Erythroblast (primary cell): ENCODE data around the gene CORO2B.

Source experiments
- DNase-seq, 2 experiments: peaks; one replicate each; lab custom pipeline; 2025; lab: John Stamatoyannopoulos, UW
- GATA1 ChIP-seq: IDR thresholded peaks from 2 replicates; pipeline ENCODE4 v1.6.1; 2011; ENCODE audit warnings: low read depth, mild to moderate bottlenecking, control low read depth, low read length, moderate library complexity
- POLR2A ChIP-seq: IDR thresholded peaks from 2 replicates; pipeline ENCODE4 v1.6.1; 2011; ENCODE audit warnings: mild to moderate bottlenecking, low read length

The CORO2B gene

DNA sequence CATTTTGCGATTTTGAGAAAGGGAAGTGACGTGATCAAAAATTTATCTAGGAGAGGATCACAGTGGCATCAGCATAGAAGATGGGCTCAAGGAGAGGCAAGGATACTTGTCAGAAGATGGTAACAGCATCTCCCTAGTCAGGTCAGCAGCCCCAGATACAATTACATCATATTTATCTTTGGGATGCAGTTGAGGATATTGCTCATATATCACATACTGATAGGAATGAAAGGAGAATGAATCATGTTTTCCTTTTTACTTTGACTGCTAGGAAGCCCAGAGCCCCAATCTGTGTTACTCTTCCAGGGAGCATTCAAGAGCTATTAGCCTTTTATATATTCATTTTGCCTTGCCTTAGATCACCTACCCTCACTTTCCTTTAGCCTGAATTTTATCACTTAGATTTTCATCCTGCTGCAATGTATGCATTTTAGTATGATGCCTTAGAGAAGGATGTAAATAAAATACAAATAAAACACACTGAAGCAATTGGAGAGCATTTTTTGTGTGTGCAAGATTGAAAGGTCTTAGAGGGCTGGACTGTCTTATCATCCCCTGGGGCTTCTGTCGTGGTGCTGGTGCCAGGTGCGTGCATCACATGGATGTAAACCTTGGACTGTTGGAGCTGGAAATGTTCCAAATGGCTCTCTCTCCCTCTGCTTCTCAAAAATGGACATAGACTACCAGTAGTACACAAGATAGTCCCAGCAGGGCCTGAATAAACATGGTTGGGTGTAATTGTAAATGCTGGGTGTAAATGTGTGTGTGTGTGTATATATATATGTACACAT is 40.3 kb downstream of the CORO2B start:
- DNase-seq = no peak
- TF ChIP-seq POLR2A (no peak), GATA1 (no peak)

DNA sequence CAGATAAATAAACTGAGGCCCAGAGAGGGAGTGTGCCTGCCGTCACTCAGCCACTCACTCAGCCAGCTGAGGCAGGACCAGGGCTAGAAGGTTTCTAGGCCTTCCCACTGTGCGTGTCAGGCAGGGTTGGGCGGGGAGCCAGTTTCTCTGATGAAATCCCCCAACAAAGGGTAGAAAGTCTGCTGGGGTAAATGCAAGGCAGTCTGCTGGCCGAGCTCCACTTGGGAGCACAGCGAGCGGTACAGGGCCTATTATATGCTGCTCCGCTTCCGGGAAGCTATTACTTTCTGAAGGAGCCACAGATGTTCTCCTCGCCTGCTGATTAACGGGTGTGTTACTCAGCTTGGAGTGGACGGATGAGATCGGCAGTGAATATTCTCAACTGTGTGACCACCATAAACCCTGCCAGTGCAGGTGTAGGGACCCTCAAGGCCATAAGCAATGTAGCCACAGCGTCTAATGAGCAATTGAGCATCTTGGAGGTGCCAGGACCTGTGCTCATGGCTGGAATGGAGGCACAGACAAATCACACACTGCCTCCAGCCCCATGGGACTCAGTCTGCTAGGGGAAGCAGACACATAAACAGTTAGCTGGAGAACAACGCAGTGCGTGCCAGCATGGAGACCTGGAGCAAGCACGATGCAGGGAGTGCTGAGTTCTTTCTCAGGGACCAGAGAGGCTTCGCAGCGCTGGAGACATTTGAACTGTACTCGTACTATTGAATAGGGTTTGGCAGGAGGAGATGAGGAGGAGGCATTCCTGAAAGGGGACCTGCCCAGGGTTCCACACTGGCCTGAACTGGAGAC is 42.1 kb downstream of the CORO2B start:
- DNase-seq = no peak

DNA sequence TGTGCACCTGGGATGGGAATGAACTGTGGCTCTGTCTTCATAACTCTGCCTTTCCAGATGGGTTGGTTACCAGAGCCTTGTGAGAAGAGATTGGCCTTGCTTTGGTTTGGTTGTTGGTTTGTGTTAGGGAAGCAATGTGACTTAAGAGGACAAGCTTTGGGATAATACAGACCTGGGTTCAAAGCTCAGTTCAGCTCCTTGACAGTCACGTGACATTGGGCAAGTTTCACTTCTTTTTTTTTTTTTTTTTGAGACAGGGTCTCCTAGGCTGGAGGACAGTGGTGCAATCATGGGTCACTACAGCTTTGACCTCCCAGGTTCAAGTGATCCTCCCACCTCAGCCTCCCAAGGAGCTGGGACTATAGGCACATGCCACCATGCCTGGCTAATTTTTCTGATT is 42.7 kb downstream of the CORO2B start:
- no peak for DNase-seq
- TF ChIP-seq POLR2A (no peak), GATA1 (no peak)

More for the DNA sequence above, 42.1 kb downstream of the CORO2B start:
- TF ChIP-seq GATA1 (no peak), POLR2A (no peak)

DNA sequence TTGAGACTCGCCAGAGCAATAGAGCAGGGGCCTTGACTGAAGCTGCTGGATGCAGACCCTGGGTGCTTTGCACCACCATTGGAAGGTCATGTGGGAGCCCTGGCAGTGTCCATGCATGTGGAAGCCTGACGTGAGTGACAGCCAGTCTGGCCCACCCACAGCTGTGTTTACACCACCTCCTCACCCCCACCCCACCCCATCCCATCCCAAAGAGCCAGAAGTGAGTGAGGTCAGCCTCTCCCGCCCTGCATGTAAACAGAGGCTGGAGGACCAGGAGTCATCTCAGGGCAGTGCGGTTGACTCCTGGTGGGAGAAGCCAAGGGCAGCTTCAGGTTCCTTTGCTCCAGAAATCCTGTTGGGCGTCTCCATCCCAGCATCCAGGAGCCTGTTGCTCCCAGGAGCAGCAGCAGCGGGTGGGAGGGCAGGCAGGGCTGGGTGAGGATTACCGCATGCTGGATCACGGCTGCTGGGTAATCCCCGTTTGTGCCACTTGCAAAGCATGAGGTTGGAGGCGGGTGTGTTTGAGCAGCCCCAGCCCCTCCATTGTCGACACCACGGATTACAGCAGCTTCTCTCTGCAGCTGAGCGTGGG is 44.6 kb downstream of the CORO2B start:
- no peak for DNase-seq
- no peak for TF ChIP-seq GATA1
- no peak for TF ChIP-seq POLR2A

DNA sequence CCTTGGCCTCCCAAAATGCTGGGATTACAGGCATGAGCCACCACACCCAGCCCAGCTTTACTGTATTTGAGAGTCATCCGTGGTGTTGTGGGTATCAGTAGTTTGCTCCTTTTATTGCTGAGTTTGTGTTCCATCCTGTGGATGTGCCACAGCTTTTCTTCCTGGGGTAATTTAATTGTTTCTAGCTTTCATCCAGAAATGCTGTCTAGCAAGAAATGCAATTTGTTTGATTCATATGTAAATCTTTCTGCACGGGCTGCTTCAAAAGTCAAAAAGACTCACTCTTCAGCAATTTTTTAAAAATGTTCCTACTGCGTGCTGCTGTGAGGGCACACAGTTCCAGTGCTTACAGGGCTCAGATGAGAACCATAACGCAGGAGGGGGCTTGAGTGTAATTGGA is 47.1 kb downstream of the CORO2B start:
- no peak for DNase-seq
- no peak for TF ChIP-seq POLR2A
- no peak for TF ChIP-seq GATA1

DNA sequence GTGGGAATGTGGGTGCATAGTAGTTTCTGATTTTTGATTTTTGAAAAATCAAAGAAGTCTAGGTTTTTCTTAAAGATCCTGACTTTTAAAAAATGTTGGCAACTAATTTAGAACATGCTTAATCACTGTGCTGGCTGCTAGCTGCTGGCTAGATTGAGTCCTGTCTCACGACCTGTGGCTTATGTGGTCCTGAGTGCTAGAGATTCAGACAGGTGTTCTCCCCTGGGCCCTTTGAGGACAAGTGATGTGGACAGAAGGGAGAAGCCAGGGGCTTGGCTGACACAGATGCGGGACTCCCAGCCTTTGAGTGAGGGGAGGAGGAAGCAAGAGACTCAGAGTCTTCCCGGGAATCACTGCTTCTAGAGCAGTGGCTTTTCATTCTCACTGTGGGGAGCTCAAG is 47.5 kb downstream of the CORO2B start:
- no peak for TF ChIP-seq POLR2A
- TF ChIP-seq GATA1 = no peak
- no peak for DNase-seq

DNA sequence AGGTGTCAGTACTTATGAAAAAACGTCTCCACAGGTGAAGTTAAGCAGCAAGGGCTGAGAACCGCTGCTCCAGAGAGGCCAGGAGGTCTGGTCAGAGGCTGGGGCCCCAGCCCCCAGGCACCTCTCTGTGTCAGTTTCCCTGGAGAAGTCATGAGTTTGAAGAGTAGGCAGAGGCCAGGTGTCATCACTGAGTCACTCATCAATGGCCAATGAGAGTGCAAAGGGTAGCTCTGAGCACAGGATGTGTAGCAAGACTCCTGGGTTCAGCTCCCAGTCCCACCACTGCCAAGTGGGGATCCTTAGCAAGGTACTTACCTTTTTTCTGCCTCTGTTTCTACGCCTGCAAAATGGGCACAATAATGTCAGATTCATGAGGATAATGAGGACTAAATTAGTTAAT is 47.9 kb downstream of the CORO2B start:
- DNase-seq = no peak
- TF ChIP-seq POLR2A = no peak
- TF ChIP-seq GATA1 = no peak

DNA sequence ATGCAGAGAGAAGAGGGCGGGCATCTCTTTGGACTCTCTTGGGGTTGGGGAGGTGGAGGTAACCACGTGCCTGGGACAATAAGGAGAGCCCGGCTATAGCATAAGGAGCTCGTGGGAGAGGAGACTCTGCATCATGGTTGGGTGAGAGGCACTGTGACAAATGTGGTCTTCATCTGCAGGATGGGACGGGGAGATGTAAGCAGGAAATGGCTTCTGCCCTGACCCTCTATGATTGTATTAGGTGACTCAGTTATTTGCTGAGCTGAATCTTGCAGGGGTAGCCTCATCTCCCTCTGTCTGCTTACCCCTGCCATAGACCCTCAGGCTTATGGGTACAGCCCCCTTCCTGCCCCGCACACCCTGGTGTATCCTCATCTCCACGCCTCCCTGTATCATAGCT is 48.7 kb downstream of the CORO2B start:
- DNase-seq = no peak
- TF ChIP-seq GATA1 (no peak), POLR2A (no peak)

DNA sequence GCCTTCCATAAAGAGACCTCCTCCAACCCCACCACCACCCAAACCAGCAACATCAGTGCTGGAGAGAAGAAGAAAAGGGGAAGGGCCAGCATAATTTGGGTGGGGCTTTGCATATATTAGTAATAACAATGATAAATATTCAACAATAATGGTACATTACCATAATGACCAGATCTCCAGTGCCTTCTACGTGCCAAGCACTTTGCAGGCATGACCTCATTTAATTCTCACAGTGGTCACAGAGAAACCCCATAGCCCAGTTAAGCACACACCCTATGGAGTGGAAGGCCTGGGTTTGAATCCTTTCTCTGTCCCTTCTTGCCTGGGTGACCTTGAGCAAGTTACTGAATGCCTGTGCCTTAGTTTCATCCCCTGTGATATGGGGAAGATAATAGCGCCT is 49.2 kb downstream of the CORO2B start:
- TF ChIP-seq POLR2A (no peak), GATA1 (no peak)
- DNase-seq = no peak

DNA sequence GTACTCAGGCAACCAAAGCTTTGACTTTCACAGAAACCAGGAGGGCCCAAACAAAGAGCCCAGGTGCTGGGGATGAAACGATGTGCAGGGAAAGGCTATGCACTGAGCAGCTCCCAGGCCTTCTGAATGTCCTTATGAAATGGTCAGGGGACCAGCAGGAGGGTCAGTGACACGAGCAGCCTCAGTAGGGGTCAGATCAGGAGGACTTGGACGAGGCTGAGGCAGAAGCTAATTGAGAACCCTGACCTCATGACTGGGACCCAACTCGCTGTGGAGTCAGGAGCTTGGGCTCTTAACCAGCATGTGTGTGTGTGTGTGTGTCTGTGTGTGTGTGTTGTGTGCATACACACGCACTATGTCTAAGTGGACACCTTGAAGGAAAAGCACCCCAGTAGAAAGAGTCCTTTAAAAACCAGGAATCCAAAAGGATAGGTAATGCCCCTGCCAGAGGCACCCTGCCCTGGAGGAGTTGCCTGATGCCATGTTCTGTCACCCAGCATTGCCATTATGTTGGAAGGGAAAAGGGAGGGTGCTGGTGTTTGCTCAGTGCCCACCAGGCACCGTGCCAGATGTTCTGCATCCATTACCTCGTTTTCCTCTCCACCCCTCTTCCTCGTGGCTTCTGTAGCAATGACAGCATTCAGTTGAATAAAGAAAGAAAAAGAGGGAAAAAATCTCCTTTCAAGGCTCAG is 50.9 kb downstream of the CORO2B start:
- TF ChIP-seq GATA1 (no peak), POLR2A (no peak)
- DNase-seq = no peak

DNA sequence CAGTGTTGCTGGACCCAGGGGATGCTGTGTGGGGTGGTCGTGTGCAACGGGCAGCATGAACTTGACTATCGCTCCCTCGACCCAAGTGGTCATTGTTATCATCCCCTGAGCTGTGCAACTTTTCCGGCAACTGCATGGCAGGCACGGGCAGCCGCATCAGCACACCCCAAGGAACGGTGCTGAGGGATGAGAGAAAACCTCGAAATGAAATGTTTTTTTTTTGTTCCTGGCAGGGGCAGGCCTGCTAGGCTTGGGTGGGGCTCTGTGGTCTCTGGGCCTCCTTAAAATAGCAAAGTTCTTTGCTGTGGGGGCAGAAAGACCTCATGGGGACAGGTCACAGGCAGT is 51.4 kb downstream of the CORO2B start:
- DNase-seq = no peak

DNA sequence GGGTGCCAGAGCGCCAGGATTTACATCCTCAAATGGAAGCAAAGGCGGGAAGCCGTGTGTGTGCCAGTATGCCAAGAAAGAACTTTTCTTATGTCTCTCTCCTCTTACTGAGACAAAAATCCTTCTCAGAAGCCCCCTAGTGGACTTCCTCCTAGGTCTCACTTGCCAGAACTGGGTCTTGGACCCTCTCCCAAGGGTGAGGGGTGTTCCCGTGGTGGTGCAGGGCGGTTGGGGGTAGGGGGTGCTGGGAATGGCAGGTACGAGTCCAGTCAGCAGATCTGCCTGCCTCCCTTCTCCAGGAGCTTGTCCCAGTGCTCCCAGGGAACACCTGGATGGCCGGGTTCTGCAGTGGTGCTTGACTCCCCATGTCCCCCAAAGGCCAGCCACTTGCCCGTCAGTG is 52.0 kb downstream of the CORO2B start:
- TF ChIP-seq POLR2A (no peak), GATA1 (no peak)
- no peak for DNase-seq

More for the DNA sequence above, 51.4 kb downstream of the CORO2B start:
- TF ChIP-seq GATA1 (no peak), POLR2A (no peak)

DNA sequence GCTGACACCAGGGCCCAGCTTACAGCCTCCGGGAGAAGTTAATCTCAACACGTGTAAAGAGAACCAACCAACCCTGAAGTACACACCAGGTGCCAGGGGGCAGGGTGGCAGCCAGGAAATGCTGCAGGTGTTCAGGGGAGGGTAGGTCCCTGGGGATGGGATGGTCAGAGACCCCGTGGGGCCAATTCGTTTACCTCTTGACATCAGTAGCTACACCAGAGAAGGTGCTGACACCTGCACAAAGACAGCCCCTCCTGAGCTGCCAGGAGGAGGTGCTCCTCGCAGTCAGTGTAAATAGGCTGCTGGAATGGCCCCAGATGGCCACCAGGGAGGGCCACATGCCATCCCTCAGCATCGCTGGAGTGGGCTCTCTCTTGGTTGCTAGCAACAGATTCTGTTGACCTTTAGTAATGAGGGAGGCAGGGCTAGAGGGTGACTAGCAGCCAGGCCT is 52.8 kb downstream of the CORO2B start:
- DNase-seq = no peak
- no peak for TF ChIP-seq GATA1
- no peak for TF ChIP-seq POLR2A

DNA sequence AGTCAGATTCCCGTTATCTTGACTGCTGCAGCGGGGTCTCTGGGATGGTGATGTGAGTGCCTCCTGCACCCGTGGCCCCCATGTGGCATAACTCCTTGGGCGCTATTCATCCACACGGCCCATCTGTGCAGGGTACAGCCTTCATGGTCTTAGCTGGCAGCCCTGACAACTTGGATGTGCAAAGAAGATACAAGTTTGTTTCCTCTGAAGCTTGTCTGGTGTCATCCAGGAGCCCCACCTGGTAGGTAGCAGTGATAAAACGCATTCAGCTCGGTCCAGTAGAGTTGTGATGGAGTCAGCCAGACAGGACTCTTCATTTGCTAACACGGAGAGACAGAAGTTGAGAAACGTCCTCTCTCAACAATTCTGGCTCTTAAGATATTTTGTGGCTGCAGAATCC is 53.3 kb downstream of the CORO2B start:
- no peak for TF ChIP-seq GATA1
- DNase-seq = no peak
